IPS-15b (cell line): Measurements from ENCODE around the gene MPC1L.
A peak's percentile ranks its signal among the peaks of the same experiment; 100 is the strongest.

Experiments used
- H3K27me3 ChIP-seq: one replicate; pipeline ENCODE4 v1.6.1; 2013; ENCODE audit warnings: low read length; ENCODE audit not compliant: control insufficient read depth, insufficient read depth
- H3K36me3 ChIP-seq: one replicate; pipeline ENCODE4 v1.6.1; 2013; ENCODE audit warnings: low read length; ENCODE audit not compliant: control insufficient read depth, insufficient read depth
- H3K4me1 ChIP-seq: one replicate; pipeline ENCODE4 v1.6.1; 2013; ENCODE audit warnings: mild to moderate bottlenecking, low read length; ENCODE audit not compliant: control insufficient read depth, insufficient read depth
- H3K4me3 ChIP-seq: one replicate; pipeline ENCODE4 v1.5.1; 2013; ENCODE audit warnings: low read depth, low read length
- H3K9ac ChIP-seq: one replicate; pipeline ENCODE4 v1.6.1; 2013; ENCODE audit warnings: low read depth, mild to moderate bottlenecking, low read length
- H3K9me3 ChIP-seq: one replicate; pipeline ENCODE4 v1.6.1; 2013; ENCODE audit warnings: mild to moderate bottlenecking, low read length; ENCODE audit not compliant: control insufficient read depth, insufficient read depth

Gene MPC1L

GRCh38 chrX:40637687-40638086 is 14.5 kb downstream of the MPC1L start:
- Histone ChIP-seq H3K9me3 (no peaks in the 10 kb centered on the region), H3K36me3 (peaks cover 19% of the 10 kb centered on the region), H3K4me1 (no peaks in the 10 kb centered on the region), H3K27me3 (no peaks in the 10 kb centered on the region), H3K9ac (no peak overlapping the region), H3K4me3 (no peak overlapping the region)

GRCh38 chrX:40644176-40644575 is 20.9 kb downstream of the MPC1L start:
- Histone ChIP-seq H3K9me3 (no peaks in the 10 kb centered on the region), H3K9ac (no peak overlapping the region), H3K4me3 (no peak overlapping the region), H3K4me1 (peaks cover 9% of the 10 kb centered on the region), H3K36me3 (peaks cover under 1% of the 10 kb centered on the region), H3K27me3 (no peaks in the 10 kb centered on the region)

- no peak overlapping the region for H3K4me3 ChIP-seq
- no peaks in the 10 kb centered on the region for H3K27me3 ChIP-seq
- no peaks in the 10 kb centered on the region for H3K9me3 ChIP-seq
- H3K36me3 ChIP-seq = no peaks in the 10 kb centered on the region
- peaks cover 9% of the 10 kb centered on the region for H3K4me1 ChIP-seq
- no peak overlapping the region for H3K9ac ChIP-seq
Measured at GRCh38 chrX:40644821-40645358, 21.7 kb downstream of the MPC1L start.

- peak overlapping the region; percentile 60 for H3K9ac ChIP-seq
- H3K9me3 ChIP-seq = no peaks in the 10 kb centered on the region
- H3K27me3 ChIP-seq = no peaks in the 10 kb centered on the region
- H3K4me3 ChIP-seq = peak overlapping the region; percentile 79
- no peaks in the 10 kb centered on the region for H3K36me3 ChIP-seq
- peaks cover 9% of the 10 kb centered on the region for H3K4me1 ChIP-seq
Measured at GRCh38 chrX:40646489-40647306, 23.5 kb downstream of the MPC1L start.

GRCh38 chrX:40647307-40648197 is 24.3 kb downstream of the MPC1L start, which contains the start of gene CXorf38:
CXorf38 (minus strand) TSS chrX:40647561; CDS start chrX:40647520, 41 bp downstream.
- Histone ChIP-seq H3K9me3 (no peaks in the 10 kb centered on the region), H3K4me3 (peak within 1 kb of the TSS; percentile 79), H3K9ac (peak within 1 kb of the TSS; percentile 60), H3K36me3 (no peaks in the 10 kb centered on the region), H3K27me3 (no peaks in the 10 kb centered on the region), H3K4me1 (peaks cover 9% of the 10 kb centered on the region)

- no peak overlapping the region for H3K9ac ChIP-seq
- H3K36me3 ChIP-seq = no peaks in the 10 kb centered on the region
- H3K9me3 ChIP-seq = no peaks in the 10 kb centered on the region
- H3K4me3 ChIP-seq = no peak overlapping the region
- no peaks in the 10 kb centered on the region for H3K27me3 ChIP-seq
- peaks cover 4% of the 10 kb centered on the region for H3K4me1 ChIP-seq
Measured at GRCh38 chrX:40651620-40652223, 28.5 kb downstream of the MPC1L start.

- Histone ChIP-seq H3K9ac (no peak overlapping the region), H3K27me3 (no peaks in the 10 kb centered on the region), H3K4me3 (no peak overlapping the region), H3K9me3 (no peaks in the 10 kb centered on the region), H3K4me1 (peaks cover 4% of the 10 kb centered on the region), H3K36me3 (no peaks in the 10 kb centered on the region)
Measured at GRCh38 chrX:40652664-40653063, 29.4 kb downstream of the MPC1L start.

GRCh38 chrX:40653535-40653934 is 30.3 kb downstream of the MPC1L start:
- Histone ChIP-seq H3K27me3 (no peaks in the 10 kb centered on the region), H3K9ac (no peak overlapping the region), H3K4me3 (no peak overlapping the region), H3K36me3 (peaks cover 1% of the 10 kb centered on the region), H3K9me3 (no peaks in the 10 kb centered on the region), H3K4me1 (peaks cover 1% of the 10 kb centered on the region)

- peaks cover 18% of the 10 kb centered on the region for H3K36me3 ChIP-seq
Measured at GRCh38 chrX:40660381-40660780, 37.2 kb downstream of the MPC1L start.

GRCh38 chrX:40661489-40661888 is 38.3 kb downstream of the MPC1L start:
- no peaks in the 10 kb centered on the region for H3K9me3 ChIP-seq
- peaks cover 4% of the 10 kb centered on the region for H3K4me1 ChIP-seq
- H3K27me3 ChIP-seq = no peaks in the 10 kb centered on the region
- peaks cover 21% of the 10 kb centered on the region for H3K36me3 ChIP-seq
- H3K4me3 ChIP-seq = no peak overlapping the region
- no peak overlapping the region for H3K9ac ChIP-seq

More at GRCh38 chrX:40660381-40660780, 37.2 kb downstream of the MPC1L start:
- Histone ChIP-seq H3K27me3 (no peaks in the 10 kb centered on the region), H3K4me3 (no peak overlapping the region), H3K9ac (no peak overlapping the region), H3K9me3 (no peaks in the 10 kb centered on the region), H3K4me1 (peaks cover 4% of the 10 kb centered on the region)

GRCh38 chrX:40663078-40663740 is 40.0 kb downstream of the MPC1L start:
- H3K36me3 ChIP-seq = peaks cover 29% of the 10 kb centered on the region
- H3K4me1 ChIP-seq = peaks cover 4% of the 10 kb centered on the region
- no peak overlapping the region for H3K4me3 ChIP-seq
- no peak overlapping the region for H3K9ac ChIP-seq
- H3K27me3 ChIP-seq = no peaks in the 10 kb centered on the region
- no peaks in the 10 kb centered on the region for H3K9me3 ChIP-seq
